ENCODE results near the gene IDI2. TPM values are rescaled to one million over a fixed set of nuclear protein-coding genes. Genes with fewer than 3 reads are reported as not detected.

Gene IDI2
- total RNA-seq, 6 experiments from 2014 or later = not detected

DNA sequence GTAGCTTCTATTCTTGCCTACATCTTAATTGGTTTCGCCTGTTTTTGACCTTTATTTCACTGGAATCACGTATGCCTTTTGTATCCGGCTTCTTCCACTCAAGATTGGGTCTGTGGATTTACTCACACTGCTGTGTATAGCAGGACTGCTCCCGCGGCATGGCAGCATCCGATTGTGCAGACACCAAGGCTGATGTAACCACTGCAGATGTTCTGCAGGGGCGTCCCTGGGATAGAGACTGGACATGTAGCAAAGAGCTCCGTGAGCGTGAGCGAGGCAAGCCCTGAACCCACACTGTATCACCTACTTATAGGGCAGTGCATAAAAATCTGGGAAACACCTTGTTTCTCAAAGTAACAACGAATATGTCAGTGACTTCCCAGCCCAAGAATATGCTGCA, 11.4 kb upstream of the IDI2 start:
- no peaks in the 10 kb centered on the region; the same call in 1 of the 2 replicates for H3K36me3 Mint-ChIP-seq (ENCODE audit: low read depth)
- no peak for DNase-seq
- no peaks in the 10 kb centered on the region for H3K9me3 Mint-ChIP-seq
- no peaks in the 10 kb centered on the region for H3K27me3 Mint-ChIP-seq (ENCODE audit: insufficient read depth)
- no peak overlapping the region for H3K4me3 Mint-ChIP-seq
- TF ChIP-seq, protein P1, sequence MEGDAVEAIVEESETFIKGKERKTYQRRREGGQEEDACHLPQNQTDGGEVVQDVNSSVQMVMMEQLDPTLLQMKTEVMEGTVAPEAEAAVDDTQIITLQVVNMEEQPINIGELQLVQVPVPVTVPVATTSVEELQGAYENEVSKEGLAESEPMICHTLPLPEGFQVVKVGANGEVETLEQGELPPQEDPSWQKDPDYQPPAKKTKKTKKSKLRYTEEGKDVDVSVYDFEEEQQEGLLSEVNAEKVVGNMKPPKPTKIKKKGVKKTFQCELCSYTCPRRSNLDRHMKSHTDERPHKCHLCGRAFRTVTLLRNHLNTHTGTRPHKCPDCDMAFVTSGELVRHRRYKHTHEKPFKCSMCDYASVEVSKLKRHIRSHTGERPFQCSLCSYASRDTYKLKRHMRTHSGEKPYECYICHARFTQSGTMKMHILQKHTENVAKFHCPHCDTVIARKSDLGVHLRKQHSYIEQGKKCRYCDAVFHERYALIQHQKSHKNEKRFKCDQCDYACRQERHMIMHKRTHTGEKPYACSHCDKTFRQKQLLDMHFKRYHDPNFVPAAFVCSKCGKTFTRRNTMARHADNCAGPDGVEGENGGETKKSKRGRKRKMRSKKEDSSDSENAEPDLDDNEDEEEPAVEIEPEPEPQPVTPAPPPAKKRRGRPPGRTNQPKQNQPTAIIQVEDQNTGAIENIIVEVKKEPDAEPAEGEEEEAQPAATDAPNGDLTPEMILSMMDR (IDR thresholded peaks at IDR 0.05) = no peak
- H3K27ac Mint-ChIP-seq = no peak overlapping the region
- peaks cover 21% of the 10 kb centered on the region for H3K4me1 Mint-ChIP-seq (ENCODE audit: low read depth)

DNA sequence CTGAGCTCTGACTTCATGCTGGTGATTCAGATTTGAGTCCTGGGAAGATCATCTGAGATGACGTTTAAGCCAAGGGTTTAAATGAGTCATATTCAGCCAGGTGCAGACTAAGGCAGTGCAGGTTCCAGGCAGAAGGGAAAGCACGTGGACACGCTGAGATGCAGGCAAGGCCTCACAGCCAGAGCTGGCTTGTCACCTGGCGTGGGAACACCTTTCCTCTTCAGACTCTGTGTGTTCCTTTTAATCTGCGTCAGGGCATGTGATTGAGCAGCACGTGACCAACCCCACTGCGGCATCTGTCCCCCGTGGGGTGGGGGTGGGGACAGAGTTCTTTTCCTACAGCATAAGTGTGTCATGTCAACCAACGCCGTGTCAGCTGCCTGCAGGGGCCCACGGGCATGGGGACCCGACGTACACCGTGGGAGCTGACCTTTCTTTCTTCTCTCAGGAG, 10.7 kb upstream of the IDI2 start:
- H3K4me1 Mint-ChIP-seq (ENCODE audit: low read depth) = peaks cover 21% of the 10 kb centered on the region
- H3K36me3 Mint-ChIP-seq (ENCODE audit: low read depth) = no peaks in the 10 kb centered on the region; the same call in 1 of the 2 replicates
- TF ChIP-seq, protein P1 (IDR thresholded peaks at IDR 0.05) = no peak
- H3K27me3 Mint-ChIP-seq (ENCODE audit: insufficient read depth) = no peaks in the 10 kb centered on the region
- DNase-seq = peak; percentile 54
- H3K27ac Mint-ChIP-seq = no peak overlapping the region
- no peak overlapping the region for H3K4me3 Mint-ChIP-seq
- H3K9me3 Mint-ChIP-seq = no peaks in the 10 kb centered on the region

DNA sequence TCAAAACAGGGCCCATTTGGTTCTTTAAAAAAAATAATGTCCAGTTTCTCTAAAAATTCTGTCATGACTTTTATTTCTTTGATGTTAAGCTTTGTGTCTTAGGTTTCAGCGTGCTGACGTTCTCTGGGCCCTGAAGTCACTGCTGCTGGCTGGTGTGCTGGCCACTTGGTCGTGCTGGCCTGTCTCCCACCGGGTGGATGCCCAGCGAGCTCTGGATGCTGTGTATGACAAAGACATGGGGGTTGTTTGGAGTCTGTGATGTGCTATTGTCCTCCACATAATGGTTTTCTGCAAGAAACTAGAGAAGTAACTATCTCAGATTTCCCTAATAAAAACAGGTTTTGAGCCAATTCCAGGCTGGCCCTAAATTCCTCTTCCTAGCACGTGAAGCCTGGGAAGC, 9.5 kb upstream of the IDI2 start:
- H3K4me1 Mint-ChIP-seq (ENCODE audit: low read depth) = peaks cover 21% of the 10 kb centered on the region
- TF ChIP-seq, protein P1 (IDR thresholded peaks at IDR 0.05) = no peak

DNA sequence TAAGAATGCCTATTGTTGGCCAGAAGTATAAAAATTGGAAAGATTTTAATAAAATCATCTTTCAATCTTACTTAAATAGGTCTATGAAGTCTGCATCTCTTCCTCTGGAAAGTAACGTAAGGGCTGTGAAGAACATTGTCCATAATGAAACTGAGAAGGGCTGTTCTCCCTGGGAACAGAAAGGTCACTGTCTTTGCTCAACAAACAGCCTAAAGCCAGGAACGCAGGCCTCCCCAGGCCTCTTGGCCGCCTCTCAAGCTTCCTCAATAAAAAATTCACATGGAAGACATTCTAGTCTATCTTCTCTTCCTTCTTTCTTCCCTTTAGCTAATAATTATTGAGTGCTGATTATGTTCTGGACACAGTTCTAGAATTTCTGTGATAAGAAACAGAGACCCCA, 9.1 kb upstream of the IDI2 start:
- H3K36me3 Mint-ChIP-seq (ENCODE audit: low read depth) = no peaks in the 10 kb centered on the region; the same call in 1 of the 2 replicates
- peaks cover 21% of the 10 kb centered on the region for H3K4me1 Mint-ChIP-seq (ENCODE audit: low read depth)
- H3K4me3 Mint-ChIP-seq = no peak overlapping the region
- H3K27me3 Mint-ChIP-seq (ENCODE audit: insufficient read depth) = no peaks in the 10 kb centered on the region
- no peak for DNase-seq
- TF ChIP-seq, protein P1 (IDR thresholded peaks at IDR 0.05) = no peak
- H3K9me3 Mint-ChIP-seq = no peaks in the 10 kb centered on the region
- peak overlapping the region; percentile 37; the same call in 1 of the 2 replicates for H3K27ac Mint-ChIP-seq

More for the DNA sequence above, 9.5 kb upstream of the IDI2 start:
- DNase-seq = no peak
- Mint-ChIP-seq H3K9me3 (no peaks in the 10 kb centered on the region), H3K4me3 (no peak overlapping the region), H3K27ac (peak overlapping the region; percentile 37; the same call in 1 of the 2 replicates), H3K27me3 (ENCODE audit: insufficient read depth) (no peaks in the 10 kb centered on the region), H3K36me3 (ENCODE audit: low read depth) (no peaks in the 10 kb centered on the region; the same call in 1 of the 2 replicates)

DNA sequence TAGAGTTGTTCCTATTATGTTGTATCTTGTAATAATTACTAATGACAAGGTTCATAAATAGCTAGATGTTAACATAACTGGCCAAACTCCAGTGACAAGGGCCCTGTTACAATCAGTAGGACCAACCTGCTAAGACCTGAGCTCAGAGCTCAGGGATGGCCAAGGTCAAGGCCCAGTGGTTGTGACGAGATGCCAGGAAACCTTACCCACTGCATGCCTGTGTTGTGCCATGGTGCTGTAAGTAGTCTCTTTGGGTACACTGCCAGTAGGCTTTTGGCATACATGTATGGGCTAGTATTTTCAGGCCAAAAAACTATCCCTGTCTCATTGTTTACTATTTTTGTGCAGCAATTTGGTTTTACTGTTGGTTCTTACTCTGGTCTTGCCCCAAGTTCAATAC, 7.9 kb upstream of the IDI2 start:
- TF ChIP-seq, protein P1 (IDR thresholded peaks at IDR 0.05) = no peak
- DNase-seq = no peak
- no peaks in the 10 kb centered on the region; the same call in 1 of the 2 replicates for H3K36me3 Mint-ChIP-seq (ENCODE audit: low read depth)
- H3K4me3 Mint-ChIP-seq = no peak overlapping the region
- H3K27me3 Mint-ChIP-seq (ENCODE audit: insufficient read depth) = no peaks in the 10 kb centered on the region
- H3K9me3 Mint-ChIP-seq = no peaks in the 10 kb centered on the region
- no peak overlapping the region for H3K27ac Mint-ChIP-seq
- peaks cover 21% of the 10 kb centered on the region for H3K4me1 Mint-ChIP-seq (ENCODE audit: low read depth)
